Measurements from ENCODE around the gene ORAI2.
A peak's percentile ranks its signal among the peaks of the same experiment; 100 is the strongest.
"Not testable (repeated sequence)": the region's sequence is repeated elsewhere in the genome, so short reads cannot be mapped to it uniquely, and the experiment has no call there.

Gene ORAI2

DNA sequence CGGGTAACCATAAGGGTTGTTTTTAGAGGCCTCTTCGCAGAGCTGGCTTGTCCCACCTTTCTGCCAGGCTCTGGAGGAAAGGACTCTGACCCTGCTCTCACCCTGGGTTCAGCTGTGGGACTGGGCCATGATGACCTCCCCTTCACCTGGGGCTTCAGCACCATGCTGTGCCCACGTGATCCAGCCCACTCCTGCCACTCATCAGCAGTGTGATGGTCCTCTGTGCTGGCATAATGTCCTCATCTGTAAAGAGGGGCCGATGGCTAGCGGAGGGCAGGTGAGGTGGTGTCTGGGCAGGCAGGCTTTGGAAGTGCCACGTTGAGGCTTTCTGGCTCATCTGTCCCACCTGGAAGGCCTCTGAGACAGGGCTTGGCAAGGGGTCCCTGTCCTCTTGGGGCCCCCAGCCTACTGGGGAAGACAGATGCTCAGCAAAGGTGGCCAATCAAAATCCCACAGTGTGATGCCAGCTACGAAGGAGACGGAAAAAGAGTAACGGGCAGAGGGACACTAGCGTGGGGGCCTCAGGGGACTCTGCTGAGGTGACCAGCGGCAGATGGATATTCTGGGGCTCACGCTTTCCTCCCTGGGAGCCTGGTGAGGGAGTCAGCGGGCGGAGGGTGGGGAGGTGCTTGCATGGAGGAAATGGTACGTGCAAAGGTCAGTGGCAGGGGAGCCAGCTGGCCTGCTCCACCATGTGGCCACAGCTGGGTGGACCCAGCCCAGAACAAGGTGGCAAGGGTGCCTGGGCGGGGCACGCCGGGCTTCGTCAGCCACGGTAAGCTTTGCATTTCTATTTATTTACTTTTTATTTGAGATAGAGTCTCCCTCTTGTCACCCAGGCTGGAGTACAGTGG, 36.8 kb downstream of the ORAI2 start:
- no peak for DNase-seq (ENCODE audit: low read depth)

GRCh38 chr7:102471791-102472125, 38.4 kb downstream of the ORAI2 start:
- DNase-seq (ENCODE audit: low read depth), result no peak

GRCh38 chr7:102472126-102473041, 39.0 kb downstream of the ORAI2 start:
- DNase-seq (ENCODE audit: low read depth), result no peak

DNA sequence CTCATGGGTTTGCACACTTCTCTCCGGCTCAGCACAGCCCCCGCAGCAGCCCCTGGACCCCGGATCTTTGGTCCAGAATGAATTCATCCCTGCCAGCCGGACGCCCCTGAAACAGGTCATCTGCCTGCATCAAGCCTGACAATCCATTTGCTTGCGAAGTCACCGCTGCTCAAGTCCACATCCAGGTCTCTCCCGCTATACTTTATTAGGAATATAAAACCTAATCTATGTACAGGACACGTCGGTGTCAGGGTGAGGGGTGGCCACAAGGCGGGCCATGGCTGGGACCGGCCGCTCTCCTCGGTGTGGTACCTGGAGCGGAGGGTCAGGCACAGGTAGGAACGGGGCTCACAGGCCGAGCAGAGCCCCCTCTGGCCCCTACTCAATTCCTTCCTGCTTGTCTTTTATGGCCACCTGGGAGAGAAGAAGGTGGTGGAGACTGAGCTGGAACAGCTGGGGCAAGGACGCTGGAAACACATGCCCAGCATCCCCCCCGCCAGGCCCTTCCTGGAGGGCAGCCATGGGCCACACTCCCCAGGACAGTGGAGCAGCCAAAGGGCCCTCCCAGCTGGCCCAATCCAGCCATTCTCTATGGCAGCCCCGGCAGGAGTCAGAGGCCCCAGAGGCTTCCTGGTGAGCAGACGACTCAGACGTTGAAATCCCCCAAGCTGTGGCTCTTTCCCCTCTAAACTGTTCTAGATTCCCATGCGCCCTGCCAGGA, 40.1 kb downstream of the ORAI2 start:
- no peak for DNase-seq (ENCODE audit: low read depth)

GRCh38 chr7:102474116-102474515, 40.7 kb downstream of the ORAI2 start:
- not testable (repeated sequence) for DNase-seq (ENCODE audit: low read depth)

DNA sequence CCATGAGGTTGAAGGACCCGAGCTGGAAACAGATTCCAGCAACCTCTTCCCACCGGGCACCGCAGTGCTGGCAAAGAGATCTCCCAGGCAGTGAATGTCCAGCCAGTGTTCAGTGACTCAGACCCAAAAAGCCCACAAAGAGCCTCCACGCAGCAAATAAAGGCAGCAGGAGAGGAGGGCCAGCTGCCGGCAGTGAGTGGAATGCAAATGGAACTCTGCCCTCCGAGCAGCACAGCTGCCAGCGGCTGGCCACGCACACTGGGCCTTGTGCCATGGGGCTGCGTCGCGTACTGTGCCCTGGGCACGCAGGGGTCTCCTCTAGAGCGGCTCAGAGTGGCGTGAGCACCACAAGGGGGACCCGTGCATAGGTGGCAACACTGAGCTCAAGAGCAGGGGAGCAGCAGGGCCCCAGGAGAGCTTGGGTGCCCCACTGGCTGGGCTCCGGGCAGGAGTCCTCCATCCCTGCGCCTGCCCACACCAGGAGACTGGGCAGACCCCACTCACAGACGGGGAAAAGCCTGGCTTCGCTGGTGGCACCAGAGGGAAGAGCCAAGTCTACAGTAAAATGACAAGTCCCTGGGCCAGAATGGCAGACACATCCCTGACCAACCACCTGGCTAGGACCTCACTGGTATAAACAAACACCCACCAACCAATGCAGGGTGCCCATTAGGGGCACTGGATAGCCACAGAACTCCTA, 41.5 kb downstream of the ORAI2 start:
- not testable (repeated sequence) for DNase-seq (ENCODE audit: low read depth)

- peak; percentile 98 for DNase-seq (ENCODE audit: low read depth)
Measured at GRCh38 chr7:102478314-102479208, 45.2 kb downstream of the ORAI2 start, which contains the start of gene POLR2J. TSS of gene POLR2J (minus strand) at chr7:102478922. CDS start at chr7:102478860, 62 bp downstream.

DNA sequence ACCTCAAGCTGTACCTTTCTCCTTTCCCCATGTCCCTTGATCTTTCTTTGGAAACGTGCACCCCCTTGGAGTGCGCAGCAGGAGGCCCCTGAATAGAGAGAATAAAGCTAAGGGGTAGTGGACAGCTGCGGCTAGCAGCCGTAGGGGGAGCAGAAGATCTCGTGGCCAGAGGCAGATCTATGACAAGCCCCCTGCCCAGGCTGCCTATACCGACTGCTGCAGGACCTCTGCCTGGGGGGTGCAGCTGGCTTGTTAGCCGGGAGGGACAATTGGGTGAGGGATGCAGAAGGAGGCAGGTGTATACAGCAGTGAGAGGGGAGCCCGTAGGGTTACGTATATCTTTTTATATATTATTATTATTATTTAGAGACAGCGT, 45.8 kb downstream of the ORAI2 start:
- DNase-seq (ENCODE audit: low read depth), result not testable (repeated sequence)

DNA sequence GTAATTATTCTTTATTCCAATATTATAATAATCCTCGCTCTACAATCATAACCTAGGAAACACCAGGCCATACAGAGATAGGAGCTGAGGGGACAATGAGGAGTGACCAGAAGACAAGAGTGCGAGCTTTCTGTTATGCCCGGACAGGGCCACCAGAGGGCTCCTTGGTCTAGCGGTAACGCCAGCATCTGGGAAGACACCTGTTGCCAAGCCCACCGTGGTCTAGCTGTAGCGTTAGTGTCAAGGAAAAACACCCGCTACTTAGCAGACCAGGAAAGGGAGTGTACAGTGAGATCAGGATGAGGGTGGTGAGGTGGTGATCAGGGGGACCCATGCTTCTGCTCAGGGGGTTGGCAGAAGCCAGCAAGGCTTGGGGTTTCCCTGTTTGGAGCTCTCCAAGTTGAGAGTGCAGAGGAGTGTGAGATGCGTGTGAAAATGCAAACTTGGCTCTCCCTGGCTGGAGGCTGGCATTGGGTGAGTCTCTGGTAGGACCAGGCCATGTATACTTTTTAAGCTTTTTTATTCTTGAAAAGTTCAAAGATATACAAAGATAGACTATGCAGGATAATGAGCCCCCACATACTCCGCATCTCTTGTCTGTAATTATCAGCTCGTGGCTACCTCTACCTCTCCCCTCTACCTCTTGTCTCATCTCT, 46.7 kb downstream of the ORAI2 start:
- not testable (repeated sequence) for DNase-seq (ENCODE audit: low read depth)

GRCh38 chr7:102481962-102482361, 48.6 kb downstream of the ORAI2 start:
- DNase-seq (ENCODE audit: low read depth), result not testable (repeated sequence)

- not testable (repeated sequence) for DNase-seq (ENCODE audit: low read depth)
Measured at GRCh38 chr7:102484317-102484716, 50.9 kb downstream of the ORAI2 start.

GRCh38 chr7:102490529-102491075, 57.2 kb downstream of the ORAI2 start:
- DNase-seq (ENCODE audit: low read depth), result not testable (repeated sequence)

- DNase-seq (ENCODE audit: low read depth), result not testable (repeated sequence)
Measured at GRCh38 chr7:102493220-102493935, 60.0 kb downstream of the ORAI2 start.

DNA sequence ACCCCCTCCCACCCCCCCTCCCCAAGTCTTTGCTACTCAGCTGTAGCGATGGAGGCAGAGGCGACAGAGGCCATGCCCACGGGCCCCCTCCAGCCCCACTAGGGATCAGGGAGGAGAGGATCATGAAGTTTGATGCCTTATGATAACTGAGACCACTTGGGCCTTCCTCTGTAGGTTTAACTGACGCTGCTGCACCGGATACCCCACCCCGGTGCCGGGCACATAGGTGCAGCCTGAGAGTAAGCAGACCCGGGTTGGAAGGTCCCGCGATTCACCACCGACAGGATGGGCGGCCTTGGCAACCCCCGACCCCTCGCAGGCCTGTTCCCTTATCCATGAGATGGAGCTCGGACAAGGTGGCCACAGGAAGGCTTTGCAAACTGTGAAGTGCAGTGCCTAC, 60.7 kb downstream of the ORAI2 start:
- not testable (repeated sequence) for DNase-seq (ENCODE audit: low read depth)

GRCh38 chr7:102494473-102495149, 61.2 kb downstream of the ORAI2 start:
- DNase-seq (ENCODE audit: low read depth), result not testable (repeated sequence)

DNA sequence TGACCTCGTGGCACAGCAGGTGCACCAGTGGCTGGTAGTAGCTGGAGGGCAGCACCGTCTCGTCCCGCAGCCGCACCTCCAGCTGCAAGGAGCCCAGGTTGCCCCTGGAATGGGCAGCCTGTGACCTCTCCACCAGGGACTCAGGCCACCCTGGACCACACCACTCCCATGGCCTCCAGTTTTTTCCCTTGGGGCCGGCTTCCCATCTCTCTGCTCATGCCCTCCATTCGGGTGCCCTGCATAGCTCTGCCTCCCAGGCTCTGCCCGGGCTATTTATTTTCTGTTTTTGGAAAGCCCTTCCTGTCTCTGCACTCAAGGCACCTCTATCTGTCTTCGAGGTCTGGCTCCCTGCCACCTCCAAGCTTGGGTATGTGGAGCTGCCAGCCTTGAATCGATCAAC, 63.5 kb downstream of the ORAI2 start:
- DNase-seq (ENCODE audit: low read depth), result not testable (repeated sequence)

- not testable (repeated sequence) for DNase-seq (ENCODE audit: low read depth)
Measured at GRCh38 chr7:102497308-102497707, 63.9 kb downstream of the ORAI2 start.

GRCh38 chr7:102498321-102498720, 64.9 kb downstream of the ORAI2 start:
- DNase-seq (ENCODE audit: low read depth), result not testable (repeated sequence)

Data from stimulated activated CD8-positive, alpha-beta memory T cell treated with anti-CD3 and anti-CD28 coated beads, Interleukin-12 subunit alpha, Interleukin-12 subunit beta, amount 100 ng/mL, for 4 hours (primary cell).